ENCODE measurements around the gene ORAI3. TPM values are rescaled to one million over a fixed set of nuclear protein-coding genes. Genes with fewer than 3 reads are reported as not detected.

ORAI3 gene
- total RNA-seq, 1 experiment from 2014 or later = 34.0 TPM

GRCh38 chr16:30947859-30948666 lies 805 bp upstream of the ORAI3 start:
- peaks cover 8% of the 10 kb centered on the region for H3K36me3 ChIP-seq (ENCODE audit: insufficient read depth, low read length)
- peak overlapping the region; percentile 76 for H3K4me3 ChIP-seq (ENCODE audit: low read length)
- H3K9me2 ChIP-seq (replicated peaks; ENCODE audit: insufficient read depth, low read length) = no peaks in the 10 kb centered on the region
- H3K9me3 ChIP-seq (ENCODE audit: low read length) = no peaks in the 10 kb centered on the region
- H3K27ac ChIP-seq (ENCODE audit: low read length) = peak overlapping the region; percentile 82
- peak overlapping the region; percentile 98 for H3K9ac ChIP-seq (ENCODE audit: low read length)
- peak overlapping the region; percentile 98 for H3K4me2 ChIP-seq (ENCODE audit: low read depth, low read length, poor library complexity, severe bottlenecking)
- peaks cover 10% of the 10 kb centered on the region for H3K79me2 ChIP-seq (ENCODE audit: low read length)
- peaks cover 22% of the 10 kb centered on the region for H3K4me1 ChIP-seq (ENCODE audit: low read length)
- peak; percentile 86 for DNase-seq
- no peaks in the 10 kb centered on the region for H3K27me3 ChIP-seq (ENCODE audit: low read length)
- H2AFZ ChIP-seq (ENCODE audit: low read length) = peak overlapping the region; percentile 77; the same call in 1 of the 2 replicates
- H4K20me1 ChIP-seq (ENCODE audit: insufficient read depth, low read depth, low read length) = no peaks in the 10 kb centered on the region

GRCh38 chr16:30949650-30950515 lies 1.0 kb downstream of the ORAI3 start:
- Histone ChIP-seq H3K9me3 (ENCODE audit: low read length) (no peaks in the 10 kb centered on the region), H4K20me1 (ENCODE audit: insufficient read depth, low read depth, low read length) (no peaks in the 10 kb centered on the region)

GRCh38 chr16:30950516-30951065 lies 1.7 kb downstream of the ORAI3 start:
- no peaks in the 10 kb centered on the region for H3K36me3 ChIP-seq (ENCODE audit: insufficient read depth, low read length)
- H3K4me2 ChIP-seq (ENCODE audit: low read depth, low read length, poor library complexity, severe bottlenecking) = peak overlapping the region; percentile 98
- no peak for DNase-seq
- no peaks in the 10 kb centered on the region for H3K9me2 ChIP-seq (replicated peaks; ENCODE audit: insufficient read depth, low read length)
- H3K9ac ChIP-seq (ENCODE audit: low read length) = peak overlapping the region; percentile 98
- H3K27ac ChIP-seq (ENCODE audit: low read length) = peak overlapping the region; percentile 82
- H2AFZ ChIP-seq (ENCODE audit: low read length) = no peak overlapping the region
- peak overlapping the region; percentile 76 for H3K4me3 ChIP-seq (ENCODE audit: low read length)
- H4K20me1 ChIP-seq (ENCODE audit: insufficient read depth, low read depth, low read length) = no peaks in the 10 kb centered on the region
- no peaks in the 10 kb centered on the region for H3K9me3 ChIP-seq (ENCODE audit: low read length)
- H3K4me1 ChIP-seq (ENCODE audit: low read length) = peaks cover 28% of the 10 kb centered on the region
- peaks cover 10% of the 10 kb centered on the region for H3K79me2 ChIP-seq (ENCODE audit: low read length)
- H3K27me3 ChIP-seq (ENCODE audit: low read length) = no peaks in the 10 kb centered on the region

More at GRCh38 chr16:30949650-30950515, 1.0 kb downstream of the ORAI3 start:
- peak overlapping the region; percentile 82 for H3K27ac ChIP-seq (ENCODE audit: low read length)
- H3K4me2 ChIP-seq (ENCODE audit: low read depth, low read length, poor library complexity, severe bottlenecking) = peak overlapping the region; percentile 98
- H3K4me1 ChIP-seq (ENCODE audit: low read length) = peaks cover 28% of the 10 kb centered on the region
- no peaks in the 10 kb centered on the region for H3K36me3 ChIP-seq (ENCODE audit: insufficient read depth, low read length)
- DNase-seq = peak; percentile 73
- peaks cover 10% of the 10 kb centered on the region for H3K79me2 ChIP-seq (ENCODE audit: low read length)
- H3K4me3 ChIP-seq (ENCODE audit: low read length) = peak overlapping the region; percentile 76
- no peaks in the 10 kb centered on the region for H3K9me2 ChIP-seq (replicated peaks; ENCODE audit: insufficient read depth, low read length)
- H2AFZ ChIP-seq (ENCODE audit: low read length) = no peak overlapping the region
- H3K9ac ChIP-seq (ENCODE audit: low read length) = peak overlapping the region; percentile 98
- no peaks in the 10 kb centered on the region for H3K27me3 ChIP-seq (ENCODE audit: low read length)

GRCh38 chr16:30951193-30951592 lies 2.3 kb downstream of the ORAI3 start:
- DNase-seq = no peak
- Histone ChIP-seq H3K9me3 (ENCODE audit: low read length) (no peaks in the 10 kb centered on the region), H3K4me2 (ENCODE audit: low read depth, low read length, poor library complexity, severe bottlenecking) (no peak overlapping the region), H3K9ac (ENCODE audit: low read length) (no peak overlapping the region), H3K27ac (ENCODE audit: low read length) (no peak overlapping the region), H3K4me1 (ENCODE audit: low read length) (peaks cover 31% of the 10 kb centered on the region), H3K36me3 (ENCODE audit: insufficient read depth, low read length) (no peaks in the 10 kb centered on the region), H2AFZ (ENCODE audit: low read length) (no peak overlapping the region), H3K9me2 (replicated peaks; ENCODE audit: insufficient read depth, low read length) (no peaks in the 10 kb centered on the region), H3K79me2 (ENCODE audit: low read length) (peaks cover 10% of the 10 kb centered on the region), H3K4me3 (ENCODE audit: low read length) (no peak overlapping the region), H4K20me1 (ENCODE audit: insufficient read depth, low read depth, low read length) (no peaks in the 10 kb centered on the region), H3K27me3 (ENCODE audit: low read length) (no peaks in the 10 kb centered on the region)

- H3K27ac ChIP-seq (ENCODE audit: low read length) = no peak overlapping the region
- no peaks in the 10 kb centered on the region for H3K27me3 ChIP-seq (ENCODE audit: low read length)
- no peak overlapping the region for H2AFZ ChIP-seq (ENCODE audit: low read length)
- H3K9me2 ChIP-seq (replicated peaks; ENCODE audit: insufficient read depth, low read length) = no peaks in the 10 kb centered on the region
- H3K9me3 ChIP-seq (ENCODE audit: low read length) = no peaks in the 10 kb centered on the region
- no peak overlapping the region for H3K9ac ChIP-seq (ENCODE audit: low read length)
- no peak overlapping the region for H3K4me3 ChIP-seq (ENCODE audit: low read length)
- peaks cover 10% of the 10 kb centered on the region for H3K79me2 ChIP-seq (ENCODE audit: low read length)
- DNase-seq = no peak
- H3K4me2 ChIP-seq (ENCODE audit: low read depth, low read length, poor library complexity, severe bottlenecking) = no peak overlapping the region
- H3K4me1 ChIP-seq (ENCODE audit: low read length) = peaks cover 36% of the 10 kb centered on the region
- H4K20me1 ChIP-seq (ENCODE audit: insufficient read depth, low read depth, low read length) = no peaks in the 10 kb centered on the region
- no peaks in the 10 kb centered on the region for H3K36me3 ChIP-seq (ENCODE audit: insufficient read depth, low read length)
These were observed 2.9 kb downstream of the ORAI3 start for GRCh38 chr16:30951750-30952149.

GRCh38 chr16:30953111-30953510 lies 4.2 kb downstream of the ORAI3 start:
- no peaks in the 10 kb centered on the region for H3K9me2 ChIP-seq (replicated peaks; ENCODE audit: insufficient read depth, low read length)
- H3K4me2 ChIP-seq (ENCODE audit: low read depth, low read length, poor library complexity, severe bottlenecking) = no peak overlapping the region
- no peaks in the 10 kb centered on the region for H4K20me1 ChIP-seq (ENCODE audit: insufficient read depth, low read depth, low read length)
- no peak for DNase-seq
- no peak overlapping the region for H2AFZ ChIP-seq (ENCODE audit: low read length)
- H3K79me2 ChIP-seq (ENCODE audit: low read length) = peaks cover 10% of the 10 kb centered on the region
- H3K4me3 ChIP-seq (ENCODE audit: low read length) = no peak overlapping the region
- H3K36me3 ChIP-seq (ENCODE audit: insufficient read depth, low read length) = no peaks in the 10 kb centered on the region
- no peaks in the 10 kb centered on the region for H3K9me3 ChIP-seq (ENCODE audit: low read length)
- H3K27me3 ChIP-seq (ENCODE audit: low read length) = no peaks in the 10 kb centered on the region
- H3K4me1 ChIP-seq (ENCODE audit: low read length) = peaks cover 40% of the 10 kb centered on the region
- H3K27ac ChIP-seq (ENCODE audit: low read length) = no peak overlapping the region
- no peak overlapping the region for H3K9ac ChIP-seq (ENCODE audit: low read length)

DNA sequence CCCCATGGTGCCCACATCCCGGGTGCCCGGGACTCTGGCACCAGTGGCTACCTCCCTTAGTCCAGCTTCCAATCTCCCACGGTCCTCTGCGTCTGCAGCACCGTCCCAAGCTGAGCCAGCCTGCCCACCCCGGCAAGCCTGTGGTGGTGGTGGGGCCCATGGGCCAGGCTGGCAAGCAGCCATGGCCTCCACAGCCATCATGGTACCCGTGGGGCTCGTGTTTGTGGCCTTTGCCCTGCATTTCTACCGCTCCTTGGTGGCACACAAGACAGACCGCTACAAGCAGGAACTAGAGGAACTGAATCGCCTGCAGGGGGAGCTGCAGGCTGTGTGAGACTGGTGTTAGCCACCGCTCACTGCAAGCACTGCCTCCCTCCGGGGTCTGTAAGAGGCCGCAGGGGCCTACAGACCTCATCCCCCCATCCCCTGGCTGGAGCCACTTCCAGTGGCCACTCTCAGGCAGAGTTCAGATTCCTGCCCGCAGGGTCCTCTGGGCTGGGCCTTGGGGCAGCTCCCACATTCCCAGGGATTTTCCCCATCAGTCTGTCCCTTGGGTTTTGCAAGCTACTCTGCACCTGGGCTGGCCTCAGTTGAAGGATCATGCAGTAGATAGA lies 4.8 kb downstream of the ORAI3 start:
- H4K20me1 ChIP-seq (ENCODE audit: insufficient read depth, low read depth, low read length) = peaks cover 3% of the 10 kb centered on the region; the same call in 1 of the 2 replicates
- H3K4me3 ChIP-seq (ENCODE audit: low read length) = no peak overlapping the region
- no peaks in the 10 kb centered on the region for H3K9me2 ChIP-seq (replicated peaks; ENCODE audit: insufficient read depth, low read length)
- H3K9ac ChIP-seq (ENCODE audit: low read length) = peak overlapping the region; percentile 43; the same call in 1 of the 2 replicates
- no peaks in the 10 kb centered on the region for H3K27me3 ChIP-seq (ENCODE audit: low read length)
- H3K27ac ChIP-seq (ENCODE audit: low read length) = 0 out of 2 replicates have a peak overlapping the region, but pooled peaks have one; percentile 48
- H3K36me3 ChIP-seq (ENCODE audit: insufficient read depth, low read length) = no peaks in the 10 kb centered on the region
- peak; percentile 93 for DNase-seq
- H2AFZ ChIP-seq (ENCODE audit: low read length) = no peak overlapping the region
- no peak overlapping the region for H3K4me2 ChIP-seq (ENCODE audit: low read depth, low read length, poor library complexity, severe bottlenecking)
- H3K9me3 ChIP-seq (ENCODE audit: low read length) = no peaks in the 10 kb centered on the region
- peaks cover 14% of the 10 kb centered on the region for H3K79me2 ChIP-seq (ENCODE audit: low read length)
- peaks cover 37% of the 10 kb centered on the region for H3K4me1 ChIP-seq (ENCODE audit: low read length)

Measured in Karpas-422 (cell line).